NT2/D1 (cell line): ENCODE measurements around the gene USO1.

Experiments used
- DNase-seq: peaks from one replicate; pipeline ENCODE4 v3.0.0-alpha.2; 2011; ENCODE audit warnings: low read depth, low spot score
- H3K27me3 ChIP-seq: 2 replicates; pipeline ENCODE4 v1.6.0; 2011; ENCODE audit warnings: mild to moderate bottlenecking; ENCODE audit not compliant: insufficient read length, insufficient read depth
- H3K36me3 ChIP-seq: 2 replicates; pipeline ENCODE4 v1.6.1; 2011; ENCODE audit warnings: mild to moderate bottlenecking, low read length, mixed read lengths; ENCODE audit not compliant: insufficient read depth, insufficient read length
- H3K4me1 ChIP-seq: 2 replicates; pipeline ENCODE4 v1.5.1; 2011; ENCODE audit not compliant: insufficient read depth, insufficient read length
- H3K4me3 ChIP-seq: 2 replicates; pipeline ENCODE4 v1.5.1; 2011; ENCODE audit warnings: low read depth; ENCODE audit not compliant: insufficient read length
- H3K9ac ChIP-seq: 2 replicates; pipeline ENCODE4 v1.6.0; 2011; ENCODE audit warnings: low read depth; ENCODE audit not compliant: insufficient read length
- H3K9me3 ChIP-seq: 2 replicates; pipeline ENCODE4 v1.5.1; 2011; ENCODE audit warnings: mild to moderate bottlenecking, low read length; ENCODE audit not compliant: insufficient read depth
- SUZ12 ChIP-seq: IDR thresholded peaks from 2 replicates; pipeline ENCODE4 v1.6.1; 2011; ENCODE audit not compliant: insufficient read length, insufficient read depth; ENCODE audit errors: extremely low read depth
- YY1 ChIP-seq: IDR thresholded peaks from 2 replicates; pipeline ENCODE4 v1.6.1; 2011; ENCODE audit not compliant: insufficient read length, insufficient read depth
- ZNF274 ChIP-seq: IDR thresholded peaks from 2 replicates; pipeline ENCODE4 v1.6.1; 2011; ENCODE audit warnings: mild to moderate bottlenecking, low read depth, low read length

USO1 gene, protein sequence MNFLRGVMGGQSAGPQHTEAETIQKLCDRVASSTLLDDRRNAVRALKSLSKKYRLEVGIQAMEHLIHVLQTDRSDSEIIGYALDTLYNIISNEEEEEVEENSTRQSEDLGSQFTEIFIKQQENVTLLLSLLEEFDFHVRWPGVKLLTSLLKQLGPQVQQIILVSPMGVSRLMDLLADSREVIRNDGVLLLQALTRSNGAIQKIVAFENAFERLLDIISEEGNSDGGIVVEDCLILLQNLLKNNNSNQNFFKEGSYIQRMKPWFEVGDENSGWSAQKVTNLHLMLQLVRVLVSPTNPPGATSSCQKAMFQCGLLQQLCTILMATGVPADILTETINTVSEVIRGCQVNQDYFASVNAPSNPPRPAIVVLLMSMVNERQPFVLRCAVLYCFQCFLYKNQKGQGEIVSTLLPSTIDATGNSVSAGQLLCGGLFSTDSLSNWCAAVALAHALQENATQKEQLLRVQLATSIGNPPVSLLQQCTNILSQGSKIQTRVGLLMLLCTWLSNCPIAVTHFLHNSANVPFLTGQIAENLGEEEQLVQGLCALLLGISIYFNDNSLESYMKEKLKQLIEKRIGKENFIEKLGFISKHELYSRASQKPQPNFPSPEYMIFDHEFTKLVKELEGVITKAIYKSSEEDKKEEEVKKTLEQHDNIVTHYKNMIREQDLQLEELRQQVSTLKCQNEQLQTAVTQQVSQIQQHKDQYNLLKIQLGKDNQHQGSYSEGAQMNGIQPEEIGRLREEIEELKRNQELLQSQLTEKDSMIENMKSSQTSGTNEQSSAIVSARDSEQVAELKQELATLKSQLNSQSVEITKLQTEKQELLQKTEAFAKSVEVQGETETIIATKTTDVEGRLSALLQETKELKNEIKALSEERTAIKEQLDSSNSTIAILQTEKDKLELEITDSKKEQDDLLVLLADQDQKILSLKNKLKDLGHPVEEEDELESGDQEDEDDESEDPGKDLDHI

GRCh38 chr4:75724066-75724866 lies at the start of gene USO1:
TSS of gene USO1 (plus strand) at chr4:75724577. CDS start at chr4:75724820, 243 bp downstream.
- no peak for TF ChIP-seq ZNF274
- TF ChIP-seq YY1 = no peak
- TF ChIP-seq SUZ12 = no peak
- DNase-seq = peak; percentile 94

DNA sequence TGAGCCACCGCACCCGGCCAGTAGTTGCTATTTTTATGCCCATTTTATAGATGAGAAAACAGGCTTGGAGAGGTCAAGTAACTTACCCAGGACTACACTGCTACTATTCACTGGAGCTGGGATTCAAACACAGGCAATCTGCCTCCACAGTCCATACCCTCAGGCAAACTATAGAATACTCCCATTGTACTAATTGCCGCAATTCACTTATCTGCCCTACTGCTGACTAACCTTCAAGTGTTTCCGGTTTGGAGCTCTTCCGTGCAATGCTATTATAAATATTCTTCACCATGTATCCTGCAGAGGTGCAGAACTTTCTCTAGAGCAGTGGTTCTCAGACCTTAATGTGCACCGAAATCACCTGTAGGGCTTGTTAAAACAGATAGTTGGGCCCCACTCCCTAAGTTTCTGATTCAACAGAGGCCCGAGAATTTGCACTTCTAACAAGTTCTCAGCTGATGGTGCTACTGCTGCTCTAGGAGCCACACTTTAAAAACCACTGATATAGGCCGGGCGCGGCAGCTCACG lies 49.3 kb upstream of the USO1 start:
- Histone ChIP-seq H3K27me3 (no peaks in the 10 kb centered on the region), H3K36me3 (peaks cover 30% of the 10 kb centered on the region), H3K9ac (no peak overlapping the region), H3K4me1 (no peaks in the 10 kb centered on the region), H3K9me3 (no peaks in the 10 kb centered on the region), H3K4me3 (no peak overlapping the region)
- DNase-seq = no peak
- TF ChIP-seq YY1 (no peak), SUZ12 (no peak), ZNF274 (no peak)

More at GRCh38 chr4:75724066-75724866, at the start of gene USO1:
- Histone ChIP-seq H3K4me3 (peak within 1 kb of the TSS; percentile 87), H3K27me3 (no peaks in the 10 kb centered on the region), H3K9ac (peak within 1 kb of the TSS; percentile 96), H3K9me3 (no peaks in the 10 kb centered on the region), H3K4me1 (peaks cover 3% of the 10 kb centered on the region), H3K36me3 (peaks cover 19% of the 10 kb centered on the region)

GRCh38 chr4:75678473-75678872 lies 45.9 kb upstream of the USO1 start:
- Histone ChIP-seq H3K27me3 (no peaks in the 10 kb centered on the region), H3K9me3 (no peaks in the 10 kb centered on the region), H3K4me3 (no peak overlapping the region), H3K9ac (no peak overlapping the region), H3K36me3 (peaks cover 26% of the 10 kb centered on the region), H3K4me1 (no peaks in the 10 kb centered on the region)
- no peak for DNase-seq
- no peak for TF ChIP-seq ZNF274
- no peak for TF ChIP-seq SUZ12
- TF ChIP-seq YY1 = no peak

DNA sequence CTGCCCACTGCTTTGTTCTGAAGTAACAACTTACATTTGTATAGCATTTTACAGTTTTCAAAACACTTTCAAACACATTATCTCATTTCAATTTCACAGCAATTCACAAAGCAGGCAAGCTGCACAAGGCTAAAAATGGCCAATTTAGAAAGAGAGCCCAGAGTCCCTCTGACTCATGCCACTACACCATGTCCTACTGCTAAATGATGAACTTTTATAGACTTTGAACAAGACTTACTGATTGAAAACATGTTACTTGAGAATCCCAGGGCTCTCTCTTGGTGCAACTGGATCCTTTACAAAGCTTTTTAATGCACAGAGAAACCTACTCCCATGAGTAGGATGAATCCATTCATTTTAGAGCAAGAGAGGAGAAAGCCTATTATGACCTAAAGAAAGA lies 45.4 kb upstream of the USO1 start:
- DNase-seq = no peak
- Histone ChIP-seq H3K4me1 (no peaks in the 10 kb centered on the region), H3K36me3 (peaks cover 26% of the 10 kb centered on the region), H3K9ac (no peak overlapping the region), H3K27me3 (no peaks in the 10 kb centered on the region), H3K9me3 (no peaks in the 10 kb centered on the region), H3K4me3 (no peak overlapping the region)
- TF ChIP-seq SUZ12 (no peak), ZNF274 (no peak), YY1 (no peak)

- H3K36me3 ChIP-seq = peaks cover 28% of the 10 kb centered on the region
- no peak overlapping the region for H3K4me3 ChIP-seq
- TF ChIP-seq YY1 (no peak), SUZ12 (no peak), ZNF274 (no peak)
- DNase-seq = no peak
- no peaks in the 10 kb centered on the region for H3K9me3 ChIP-seq
- H3K27me3 ChIP-seq = no peaks in the 10 kb centered on the region
- H3K4me1 ChIP-seq = no peaks in the 10 kb centered on the region
- H3K9ac ChIP-seq = no peak overlapping the region
These were observed 44.4 kb upstream of the USO1 start for GRCh38 chr4:75679876-75680575.
